HEK293 (cell line): ENCODE measurements around the gene PHF23.

ENCODE experiments used
- CTCF ChIP-seq: fragments of 450-650 bp; formaldehyde crosslinking; IDR thresholded peaks from 2 replicates; pipeline ENCODE4 v1.5.1; 2016; ENCODE audit warnings: missing biosample characterization, missing genetic modification characterization
- GLI4 ChIP-seq: fragments of 450-650 bp; formaldehyde crosslinking; IDR thresholded peaks from 2 replicates; pipeline ENCODE4 v1.5.1; 2016; ENCODE audit warnings: missing biosample characterization, missing genetic modification characterization
- GLIS2 ChIP-seq: fragments of 450-650 bp; formaldehyde crosslinking; IDR thresholded peaks from 2 replicates; pipeline ENCODE4 v1.5.1; 2016; ENCODE audit warnings: missing biosample characterization, missing genetic modification characterization
- HOXA7 ChIP-seq: sonication (generic); formaldehyde crosslinking; IDR thresholded peaks from 2 replicates; pipeline ENCODE4 v1.8.1; 2022; ENCODE audit warnings: missing genetic modification reagents, borderline replicate concordance
- KLF10 ChIP-seq: fragments of 450-650 bp; IDR thresholded peaks from 2 replicates; pipeline ENCODE4 v1.5.1; 2018; ENCODE audit warnings: missing biosample characterization, mild to moderate bottlenecking, missing genetic modification characterization
- MEIS1 ChIP-seq: sonication (generic); formaldehyde crosslinking; IDR thresholded peaks from 2 replicates; pipeline ENCODE4 v1.8.1; 2022; ENCODE audit warnings: missing genetic modification reagents, mild to moderate bottlenecking, borderline replicate concordance
- MYNN ChIP-seq: fragments of 450-650 bp; formaldehyde crosslinking; IDR thresholded peaks from 2 replicates; pipeline ENCODE4 v1.5.1; 2016; ENCODE audit warnings: missing biosample characterization, missing genetic modification characterization, borderline replicate concordance
- REPIN1 ChIP-seq: fragments of 450-650 bp; formaldehyde crosslinking; IDR thresholded peaks from 2 replicates; pipeline ENCODE4 v1.5.1; 2017; ENCODE audit warnings: missing biosample characterization, missing genetic modification characterization, low read depth
- REST ChIP-seq: fragments of 450-650 bp; formaldehyde crosslinking; IDR thresholded peaks from 2 replicates; pipeline ENCODE4 v1.5.1; 2016; ENCODE audit warnings: missing biosample characterization, missing genetic modification characterization
- SETDB1 ChIP-seq: IDR thresholded peaks from one replicate; pipeline ENCODE4 v1.6.1; 2017; ENCODE audit warnings: mild to moderate bottlenecking, low read length, moderate library complexity, mixed read lengths; ENCODE audit not compliant: insufficient read length
- YY2 ChIP-seq: fragments of 450-650 bp; formaldehyde crosslinking; IDR thresholded peaks from 2 replicates; pipeline ENCODE4 v1.5.1; 2016; ENCODE audit warnings: missing biosample characterization, missing genetic modification characterization
- ZBTB17 ChIP-seq: fragments of 450-650 bp; formaldehyde crosslinking; IDR thresholded peaks from 2 replicates; pipeline ENCODE4 v1.5.1; 2016; ENCODE audit warnings: missing biosample characterization, missing genetic modification characterization
- ZBTB7A ChIP-seq: fragments of 450-650 bp; formaldehyde crosslinking; IDR thresholded peaks from 2 replicates; pipeline ENCODE4 v1.5.1; 2016; ENCODE audit warnings: low read depth, missing biosample characterization, missing genetic modification characterization
- ZNF133 ChIP-seq: fragments of 450-650 bp; formaldehyde crosslinking; IDR thresholded peaks from 2 replicates; pipeline ENCODE4 v1.5.1; 2016; ENCODE audit warnings: missing biosample characterization, missing genetic modification characterization
- ZNF16 ChIP-seq: fragments of 450-650 bp; formaldehyde crosslinking; IDR thresholded peaks from 2 replicates; pipeline ENCODE4 v1.5.1; 2016; ENCODE audit warnings: low read depth, missing biosample characterization, missing genetic modification characterization
- ZNF2 ChIP-seq: fragments of 450-650 bp; formaldehyde crosslinking; IDR thresholded peaks from 2 replicates; pipeline ENCODE4 v1.5.1; 2016; ENCODE audit warnings: missing biosample characterization, missing genetic modification characterization
- ZNF311 ChIP-seq: fragments of 450-650 bp; formaldehyde crosslinking; IDR thresholded peaks from 2 replicates; pipeline ENCODE4 v1.5.1; 2017; ENCODE audit warnings: missing biosample characterization, missing genetic modification characterization, borderline replicate concordance
- ZNF324 ChIP-seq: fragments of 450-650 bp; formaldehyde crosslinking; IDR thresholded peaks from 2 replicates; pipeline ENCODE4 v1.5.1; 2016; ENCODE audit warnings: missing biosample characterization, missing genetic modification characterization
- ZNF354C ChIP-seq: fragments of 450-650 bp; formaldehyde crosslinking; IDR thresholded peaks from 2 replicates; pipeline ENCODE4 v1.5.1; 2016; ENCODE audit warnings: missing biosample characterization, missing genetic modification characterization, low read depth, borderline replicate concordance
- ZNF37A ChIP-seq: fragments of 450-650 bp; IDR thresholded peaks from 2 replicates; pipeline ENCODE4 v1.5.1; 2018; ENCODE audit warnings: missing biosample characterization, missing genetic modification characterization
- ZNF416 ChIP-seq: fragments of 450-650 bp; formaldehyde crosslinking; IDR thresholded peaks from 2 replicates; pipeline ENCODE4 v1.5.1; 2016; ENCODE audit warnings: missing biosample characterization, missing genetic modification characterization
- ZNF423 ChIP-seq: fragments of 450-650 bp; formaldehyde crosslinking; IDR thresholded peaks from 2 replicates; pipeline ENCODE4 v1.5.1; 2016; ENCODE audit warnings: missing biosample characterization, missing genetic modification characterization
- ZNF548 ChIP-seq: fragments of 450-650 bp; formaldehyde crosslinking; IDR thresholded peaks from 2 replicates; pipeline ENCODE4 v1.5.1; 2016; ENCODE audit warnings: missing biosample characterization, missing genetic modification characterization
- ZNF549 ChIP-seq: fragments of 450-650 bp; IDR thresholded peaks from 2 replicates; pipeline ENCODE4 v1.5.1; 2018; ENCODE audit warnings: missing biosample characterization, missing genetic modification characterization, mild to moderate bottlenecking, inconsistent platforms, moderate library complexity
- ZNF571 ChIP-seq: fragments of 450-650 bp; formaldehyde crosslinking; IDR thresholded peaks from 2 replicates; pipeline ENCODE4 v1.5.0; 2017; ENCODE audit warnings: missing biosample characterization, missing genetic modification characterization
- ZNF596 ChIP-seq: fragments of 450-650 bp; IDR thresholded peaks from 2 replicates; pipeline ENCODE4 v1.5.0; 2018; ENCODE audit warnings: missing biosample characterization, mild to moderate bottlenecking, missing genetic modification characterization, moderate library complexity
- ZNF670 ChIP-seq: fragments of 450-650 bp; formaldehyde crosslinking; IDR thresholded peaks from 2 replicates; pipeline ENCODE4 v1.5.1; 2016; ENCODE audit warnings: missing biosample characterization, missing genetic modification characterization, low read depth
- ZNF785 ChIP-seq: fragments of 450-650 bp; formaldehyde crosslinking; IDR thresholded peaks from 2 replicates; pipeline ENCODE4 v1.5.1; 2016; ENCODE audit warnings: missing biosample characterization, missing genetic modification characterization
- ZNF792 ChIP-seq: fragments of 450-650 bp; formaldehyde crosslinking; IDR thresholded peaks from 2 replicates; pipeline ENCODE4 v1.5.1; 2016; ENCODE audit warnings: missing biosample characterization, missing genetic modification characterization
- TF ChIP-seq, protein P1 (sequence below): fragments of 450-650 bp; formaldehyde crosslinking; conservative IDR thresholded peaks from 2 replicates; pipeline ENCODE4 v1.5.1; 2016; ENCODE audit warnings: low read depth, missing biosample characterization, missing genetic modification characterization
- TF ChIP-seq, protein P2 (sequence below): sonication (generic); formaldehyde crosslinking; IDR thresholded peaks from 2 replicates; pipeline ENCODE4 v1.8.1; 2022; ENCODE audit warnings: mild to moderate bottlenecking, moderate library complexity, missing genetic modification reagents

The PHF23 gene

GRCh38 chr17:7239091-7240027, at the start of gene PHF23 (continued):
- TF ChIP-seq ZNF37A (tag by site-specific recombination) (no peak), YY2 (tag by site-specific recombination) (no peak; the same call in 1 of the 2 replicates), ZNF324 (tag by site-specific recombination) (no peak; the same call in 1 of the 2 replicates), ZNF2 (tag by site-specific recombination) (no peak), REST (tag by site-specific recombination) (no peak), ZNF311 (tag by site-specific recombination) (no peak), KLF10 (tag by site-specific recombination) (no peak), ZNF354C (tag by site-specific recombination) (no peak), ZNF133 (tag by site-specific recombination) (no peak), ZNF549 (tag by site-specific recombination) (no peak), ZBTB17 (peak; percentile 94), ZNF792 (no peak), ZNF548 (tag by site-specific recombination) (no peak), MYNN (no peak), ZNF670 (tag by site-specific recombination) (no peak), GLIS2 (tag by site-specific recombination) (peak; percentile 87), ZBTB7A (tag by site-specific recombination) (no peak), SETDB1 (no peak), ZNF16 (tag by site-specific recombination) (no peak), ZNF785 (tag by site-specific recombination) (no peak; the same call in 1 of the 2 replicates), HOXA7 (CRISPR knock-in tag) (no peak), ZNF416 (tag by site-specific recombination) (no peak), ZNF571 (no peak), ZNF596 (no peak), CTCF (tag by site-specific recombination) (peak; percentile 30; the same call in 1 of the 2 replicates), REPIN1 (tag by site-specific recombination) (no peak), GLI4 (tag by site-specific recombination) (0 out of 2 replicates have a peak, but pooled peaks have one; percentile 23), MEIS1 (CRISPR knock-in tag) (no peak), ZNF423 (tag by site-specific recombination) (peak; percentile 50; the same call in 1 of the 2 replicates)
- TF ChIP-seq, protein P1, sequence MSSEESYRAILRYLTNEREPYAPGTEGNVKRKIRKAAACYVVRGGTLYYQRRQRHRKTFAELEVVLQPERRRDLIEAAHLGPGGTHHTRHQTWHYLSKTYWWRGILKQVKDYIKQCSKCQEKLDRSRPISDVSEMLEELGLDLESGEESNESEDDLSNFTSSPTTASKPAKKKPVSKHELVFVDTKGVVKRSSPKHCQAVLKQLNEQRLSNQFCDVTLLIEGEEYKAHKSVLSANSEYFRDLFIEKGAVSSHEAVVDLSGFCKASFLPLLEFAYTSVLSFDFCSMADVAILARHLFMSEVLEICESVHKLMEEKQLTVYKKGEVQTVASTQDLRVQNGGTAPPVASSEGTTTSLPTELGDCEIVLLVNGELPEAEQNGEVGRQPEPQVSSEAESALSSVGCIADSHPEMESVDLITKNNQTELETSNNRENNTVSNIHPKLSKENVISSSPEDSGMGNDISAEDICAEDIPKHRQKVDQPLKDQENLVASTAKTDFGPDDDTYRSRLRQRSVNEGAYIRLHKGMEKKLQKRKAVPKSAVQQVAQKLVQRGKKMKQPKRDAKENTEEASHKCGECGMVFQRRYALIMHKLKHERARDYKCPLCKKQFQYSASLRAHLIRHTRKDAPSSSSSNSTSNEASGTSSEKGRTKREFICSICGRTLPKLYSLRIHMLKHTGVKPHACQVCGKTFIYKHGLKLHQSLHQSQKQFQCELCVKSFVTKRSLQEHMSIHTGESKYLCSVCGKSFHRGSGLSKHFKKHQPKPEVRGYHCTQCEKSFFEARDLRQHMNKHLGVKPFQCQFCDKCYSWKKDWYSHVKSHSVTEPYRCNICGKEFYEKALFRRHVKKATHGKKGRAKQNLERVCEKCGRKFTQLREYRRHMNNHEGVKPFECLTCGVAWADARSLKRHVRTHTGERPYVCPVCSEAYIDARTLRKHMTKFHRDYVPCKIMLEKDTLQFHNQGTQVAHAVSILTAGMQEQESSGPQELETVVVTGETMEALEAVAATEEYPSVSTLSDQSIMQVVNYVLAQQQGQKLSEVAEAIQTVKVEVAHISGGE (tag by site-specific recombination) = peak; percentile 96
- TF ChIP-seq, protein P2, sequence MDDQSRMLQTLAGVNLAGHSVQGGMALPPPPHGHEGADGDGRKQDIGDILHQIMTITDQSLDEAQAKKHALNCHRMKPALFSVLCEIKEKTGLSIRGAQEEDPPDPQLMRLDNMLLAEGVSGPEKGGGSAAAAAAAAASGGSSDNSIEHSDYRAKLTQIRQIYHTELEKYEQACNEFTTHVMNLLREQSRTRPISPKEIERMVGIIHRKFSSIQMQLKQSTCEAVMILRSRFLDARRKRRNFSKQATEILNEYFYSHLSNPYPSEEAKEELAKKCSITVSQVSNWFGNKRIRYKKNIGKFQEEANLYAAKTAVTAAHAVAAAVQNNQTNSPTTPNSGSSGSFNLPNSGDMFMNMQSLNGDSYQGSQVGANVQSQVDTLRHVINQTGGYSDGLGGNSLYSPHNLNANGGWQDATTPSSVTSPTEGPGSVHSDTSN (CRISPR knock-in tag) = no peak
